Activated CD4-positive, alpha-beta memory T cell treated with anti-CD3 and anti-CD28 coated beads, Interleukin-2, amount 10 ng/mL, durations not matched to agents 7 days and 5 days (primary cell): ENCODE measurements around the gene MTMR3. TPM values are rescaled to one million over a fixed set of nuclear protein-coding genes. Genes with fewer than 3 reads are reported as not detected.
"Not testable (repeated sequence)": the region's sequence is repeated elsewhere in the genome, so short reads cannot be mapped to it uniquely, and the experiment has no call there.

ENCODE experiments used
- CTCF ChIA-PET: fragments of 350-600 bp; sonication (Branson Sonifier 250); formaldehyde crosslinking; loops from one replicate; lab custom pipeline; 2021; ENCODE audit warnings: antibody characterized with exemption, inconsistent platforms; lab: Charles Lee
- POLR2A ChIA-PET: fragments of 350-600 bp; sonication (Branson Sonifier 250); formaldehyde crosslinking; loops from one replicate; lab custom pipeline; 2021; ENCODE audit warnings: antibody characterized with exemption; lab: Charles Lee
- DNase-seq: peaks from one replicate; pipeline ENCODE4 v3.0.0-alpha.2; 2020
- H3K27ac Mint-ChIP-seq: one replicate; pipeline ENCODE4 v1.8.0; 2021; ENCODE audit warnings: mild to moderate bottlenecking, mixed read lengths
- H3K27me3 Mint-ChIP-seq: one replicate; pipeline ENCODE4 v1.8.0; 2021; ENCODE audit warnings: mixed read lengths
- H3K36me3 Mint-ChIP-seq: one replicate; pipeline ENCODE4 v1.8.0; 2021; ENCODE audit warnings: low read depth, mixed read lengths
- H3K4me1 Mint-ChIP-seq: one replicate; pipeline ENCODE4 v1.8.0; 2021; ENCODE audit warnings: mixed read lengths
- H3K4me3 Mint-ChIP-seq: one replicate; pipeline ENCODE4 v1.8.0; 2021; ENCODE audit warnings: mild to moderate bottlenecking, mixed read lengths
- H3K9me3 Mint-ChIP-seq: one replicate; pipeline ENCODE4 v1.8.0; 2021; ENCODE audit warnings: mixed read lengths
- total RNA-seq, 2 experiments: library from RNA; stranded (reverse); gene quantifications; one replicate each; pipeline ENCODE4 v1.2.3, GENCODE V29; 2021

Gene MTMR3
- total RNA-seq, 2 experiments from 2014 or later: 33.1 to 35.3 TPM

GRCh38 chr22:29954203-29954855 is 71.4 kb downstream of the MTMR3 start:
- no peak for DNase-seq
- ChIA-PET CTCF (no interaction called here), POLR2A (no interaction called here)
- Mint-ChIP-seq H3K27ac (no peak overlapping the region), H3K4me1 (no peaks in the 10 kb centered on the region), H3K27me3 (no peaks in the 10 kb centered on the region), H3K4me3 (no peak overlapping the region), H3K36me3 (no peaks in the 10 kb centered on the region), H3K9me3 (no peaks in the 10 kb centered on the region)

GRCh38 chr22:29956680-29957079 is 73.7 kb downstream of the MTMR3 start:
- no peaks in the 10 kb centered on the region for H3K4me1 Mint-ChIP-seq
- ChIA-PET CTCF (no interaction called here), POLR2A (no interaction called here)
- no peak overlapping the region for H3K27ac Mint-ChIP-seq
- no peak for DNase-seq
- no peaks in the 10 kb centered on the region for H3K27me3 Mint-ChIP-seq
- H3K36me3 Mint-ChIP-seq: no peaks in the 10 kb centered on the region
- no peaks in the 10 kb centered on the region for H3K9me3 Mint-ChIP-seq
- H3K4me3 Mint-ChIP-seq: no peak overlapping the region

- Mint-ChIP-seq H3K27me3 (no peaks in the 10 kb centered on the region), H3K36me3 (no peaks in the 10 kb centered on the region), H3K9me3 (no peaks in the 10 kb centered on the region), H3K4me3 (no peak overlapping the region), H3K4me1 (no peaks in the 10 kb centered on the region), H3K27ac (no peak overlapping the region)
- no peak for DNase-seq
- POLR2A ChIA-PET: no interaction called here
- CTCF ChIA-PET: no interaction called here
Observed at GRCh38 chr22:29958170-29958569, 75.2 kb downstream of the MTMR3 start.

GRCh38 chr22:29964776-29965175 is 81.8 kb downstream of the MTMR3 start:
- POLR2A ChIA-PET: no interaction called here
- no peaks in the 10 kb centered on the region for H3K9me3 Mint-ChIP-seq
- H3K27ac Mint-ChIP-seq: no peak overlapping the region

GRCh38 chr22:29967461-29967860 is 84.5 kb downstream of the MTMR3 start:
- Mint-ChIP-seq H3K27ac (no peak overlapping the region), H3K36me3 (peaks cover 2% of the 10 kb centered on the region), H3K4me3 (no peak overlapping the region), H3K9me3 (no peaks in the 10 kb centered on the region), H3K4me1 (no peaks in the 10 kb centered on the region), H3K27me3 (no peaks in the 10 kb centered on the region)
- no peak for DNase-seq
- ChIA-PET POLR2A (no interaction called here), CTCF (no interaction called here)

More at GRCh38 chr22:29964776-29965175, 81.8 kb downstream of the MTMR3 start:
- no peaks in the 10 kb centered on the region for H3K27me3 Mint-ChIP-seq
- no peak for DNase-seq
- CTCF ChIA-PET: no interaction called here
- H3K36me3 Mint-ChIP-seq: no peaks in the 10 kb centered on the region
- H3K4me1 Mint-ChIP-seq: no peaks in the 10 kb centered on the region
- H3K4me3 Mint-ChIP-seq: no peak overlapping the region

- no peak overlapping the region for H3K27ac Mint-ChIP-seq
- ChIA-PET CTCF (interaction anchor here (1.4 kb wide), 1 partner anchor 34 kb away, joined by 3 read pairs; no protein-coding TSS in a partner anchor), POLR2A (no interaction called here)
- H3K9me3 Mint-ChIP-seq: no peaks in the 10 kb centered on the region
- no peaks in the 10 kb centered on the region for H3K27me3 Mint-ChIP-seq
- peaks cover 6% of the 10 kb centered on the region for H3K36me3 Mint-ChIP-seq
- DNase-seq: no peak
- no peak overlapping the region for H3K4me3 Mint-ChIP-seq
- no peaks in the 10 kb centered on the region for H3K4me1 Mint-ChIP-seq
Observed at GRCh38 chr22:29971607-29972006, 88.6 kb downstream of the MTMR3 start.

- ChIA-PET POLR2A (no interaction called here), CTCF (interaction anchor here (1.4 kb wide), 1 partner anchor 33 kb away, joined by 3 read pairs; no protein-coding TSS in a partner anchor)
- H3K4me1 Mint-ChIP-seq: no peaks in the 10 kb centered on the region
- peaks cover 6% of the 10 kb centered on the region for H3K36me3 Mint-ChIP-seq
- H3K9me3 Mint-ChIP-seq: no peaks in the 10 kb centered on the region
- H3K4me3 Mint-ChIP-seq: no peak overlapping the region
- H3K27ac Mint-ChIP-seq: no peak overlapping the region
- DNase-seq: no peak
- no peaks in the 10 kb centered on the region for H3K27me3 Mint-ChIP-seq
Observed at GRCh38 chr22:29972121-29972520, 89.1 kb downstream of the MTMR3 start.

- no peak for DNase-seq
- no peaks in the 10 kb centered on the region for H3K4me1 Mint-ChIP-seq
- H3K36me3 Mint-ChIP-seq: peaks cover 6% of the 10 kb centered on the region
- ChIA-PET POLR2A (no interaction called here), CTCF (no interaction called here)
- H3K9me3 Mint-ChIP-seq: no peaks in the 10 kb centered on the region
- H3K4me3 Mint-ChIP-seq: no peak overlapping the region
- H3K27ac Mint-ChIP-seq: no peak overlapping the region
- H3K27me3 Mint-ChIP-seq: no peaks in the 10 kb centered on the region
Observed at GRCh38 chr22:29973269-29973668, 90.3 kb downstream of the MTMR3 start.

- DNase-seq, H3K9me3 Mint-ChIP-seq, H3K4me3 Mint-ChIP-seq, H3K36me3 Mint-ChIP-seq, H3K4me1 Mint-ChIP-seq, H3K27ac Mint-ChIP-seq, POLR2A ChIA-PET, H3K27me3 Mint-ChIP-seq, CTCF ChIA-PET: not testable (repeated sequence)
Observed at GRCh38 chr22:29973680-29974079, 90.7 kb downstream of the MTMR3 start.

- ChIA-PET CTCF (no interaction called here), POLR2A (no interaction called here)
- Mint-ChIP-seq H3K36me3 (peaks cover 17% of the 10 kb centered on the region), H3K4me1 (no peaks in the 10 kb centered on the region), H3K9me3 (no peaks in the 10 kb centered on the region), H3K4me3 (no peak overlapping the region), H3K27ac (no peak overlapping the region), H3K27me3 (no peaks in the 10 kb centered on the region)
- DNase-seq: no peak
Observed at GRCh38 chr22:29975494-29975893, 92.5 kb downstream of the MTMR3 start.

GRCh38 chr22:29977107-29977506 is 94.1 kb downstream of the MTMR3 start:
- Mint-ChIP-seq H3K27me3 (no peaks in the 10 kb centered on the region), H3K9me3 (no peaks in the 10 kb centered on the region), H3K4me3 (no peak overlapping the region), H3K4me1 (no peaks in the 10 kb centered on the region), H3K36me3 (peaks cover 17% of the 10 kb centered on the region), H3K27ac (no peak overlapping the region)
- DNase-seq: no peak
- ChIA-PET POLR2A (no interaction called here), CTCF (no interaction called here)

GRCh38 chr22:29979777-29980321 is 96.9 kb downstream of the MTMR3 start:
- Mint-ChIP-seq H3K4me3 (no peak overlapping the region), H3K4me1 (no peaks in the 10 kb centered on the region), H3K9me3 (no peaks in the 10 kb centered on the region), H3K36me3 (peaks cover 17% of the 10 kb centered on the region), H3K27me3 (no peaks in the 10 kb centered on the region), H3K27ac (no peak overlapping the region)
- ChIA-PET POLR2A (no interaction called here), CTCF (no interaction called here)
- DNase-seq: no peak

GRCh38 chr22:29983296-29983917 is 100.4 kb downstream of the MTMR3 start:
- H3K27me3 Mint-ChIP-seq: no peaks in the 10 kb centered on the region
- no peak overlapping the region for H3K4me3 Mint-ChIP-seq
- no peak for DNase-seq
- H3K4me1 Mint-ChIP-seq: peaks cover 8% of the 10 kb centered on the region
- H3K36me3 Mint-ChIP-seq: peaks cover 17% of the 10 kb centered on the region
- ChIA-PET POLR2A (no interaction called here), CTCF (no interaction called here)
- no peaks in the 10 kb centered on the region for H3K9me3 Mint-ChIP-seq
- no peak overlapping the region for H3K27ac Mint-ChIP-seq

GRCh38 chr22:29985912-29986311 is 102.9 kb downstream of the MTMR3 start:
- ChIA-PET CTCF (no interaction called here), POLR2A (no interaction called here)
- H3K9me3 Mint-ChIP-seq: no peaks in the 10 kb centered on the region
- no peaks in the 10 kb centered on the region for H3K27me3 Mint-ChIP-seq
- no peak overlapping the region for H3K4me3 Mint-ChIP-seq
- no peak for DNase-seq
- H3K4me1 Mint-ChIP-seq: peaks cover 8% of the 10 kb centered on the region
- no peak overlapping the region for H3K27ac Mint-ChIP-seq
- H3K36me3 Mint-ChIP-seq: peaks cover 9% of the 10 kb centered on the region
